HepG2 (cell line): ENCODE data around the gene C7orf57. TPM values are rescaled to one million over a fixed set of nuclear protein-coding genes. Genes with fewer than 3 reads are reported as not detected.

Source experiments
- CTCF ChIP-seq: sonication (generic); formaldehyde crosslinking; IDR thresholded peaks from 2 replicates; pipeline ENCODE4 v1.5.0; 2020; ENCODE audit warnings: mild to moderate bottlenecking, missing genetic modification reagents, moderate library complexity
- FOXO4 ChIP-seq: sonication (generic); formaldehyde crosslinking; conservative IDR thresholded peaks from 2 replicates; pipeline ENCODE4 v1.8.1; 2023; ENCODE audit warnings: missing genetic modification reagents
- HMGXB4 ChIP-seq, 2 experiments: sonication (generic) in 1 of 2; formaldehyde crosslinking in 1 of 2; IDR thresholded peaks; 2 replicates each; pipeline versions ENCODE4 v1.4.0 to v1.6.1; 2018 to 2020; ENCODE audit warnings: missing genetic modification reagents in 2 of 2, borderline replicate concordance in 1 of 2, low read depth in 1 of 2, mild to moderate bottlenecking in 1 of 2, missing biosample characterization in 1 of 2
- HNF1B ChIP-seq: sonication (generic); formaldehyde crosslinking; IDR thresholded peaks from 2 replicates; pipeline ENCODE4 v1.5.1; 2020; ENCODE audit warnings: mild to moderate bottlenecking, moderate library complexity, missing genetic modification reagents
- IRF1 ChIP-seq: sonication (generic); formaldehyde crosslinking; IDR thresholded peaks from 2 replicates; pipeline ENCODE4 v1.4.0; 2020; ENCODE audit warnings: low read depth, mild to moderate bottlenecking, missing genetic modification reagents
- STAG1 ChIP-seq: sonication (generic); formaldehyde crosslinking; IDR thresholded peaks from 2 replicates; pipeline ENCODE4 v1.4.0; 2020; ENCODE audit warnings: missing genetic modification reagents
- ZBTB20 ChIP-seq: sonication (generic); formaldehyde crosslinking; IDR thresholded peaks from 2 replicates; pipeline ENCODE4 v1.8.1; 2023; ENCODE audit warnings: missing genetic modification reagents, low read depth, mild to moderate bottlenecking, borderline replicate concordance
- ZFP91 ChIP-seq: sonication (generic); formaldehyde crosslinking; IDR thresholded peaks from 2 replicates; pipeline ENCODE4 v1.9.0; 2022; ENCODE audit warnings: missing genetic modification reagents, mild to moderate bottlenecking, borderline replicate concordance
- ZNF331 ChIP-seq: sonication (generic); formaldehyde crosslinking; IDR thresholded peaks from 2 replicates; pipeline ENCODE4 v1.4.0; 2020; ENCODE audit warnings: missing genetic modification reagents
- ZNF350 ChIP-seq: sonication (generic); formaldehyde crosslinking; IDR thresholded peaks from 2 replicates; pipeline ENCODE4 v1.4.0; 2020; ENCODE audit warnings: mild to moderate bottlenecking, low read depth, missing genetic modification reagents, borderline replicate concordance
- ZNF614 ChIP-seq: IDR thresholded peaks from 2 replicates; pipeline ENCODE4 v1.6.1; 2018; ENCODE audit warnings: missing biosample characterization, missing genetic modification reagents, inconsistent platforms, borderline replicate concordance
- ZNF720 ChIP-seq: sonication (generic); formaldehyde crosslinking; IDR thresholded peaks from 2 replicates; pipeline ENCODE4 v1.4.0; 2020; ENCODE audit warnings: missing genetic modification reagents
- ZNF772 ChIP-seq: sonication (generic); formaldehyde crosslinking; IDR thresholded peaks from 2 replicates; pipeline ENCODE4 v1.5.0; 2020; ENCODE audit warnings: mild to moderate bottlenecking, missing genetic modification reagents
- ZSCAN21 ChIP-seq: sonication (generic); formaldehyde crosslinking; IDR thresholded peaks from 2 replicates; pipeline ENCODE4 v1.8.0; 2022; ENCODE audit warnings: mild to moderate bottlenecking, missing genetic modification reagents, moderate library complexity, borderline replicate concordance
- polyA plus RNA-seq, 8 experiments: library from polyadenylated mRNA; depleted of rRNA in 3 of 8; stranded (reverse) in 7 of 8; unstranded in 1 of 8; fragments of >200 nt; fragmentation: Illumina TruSeq in 4 of 8; extraction: Trizol in 4 of 8; gene quantifications; 2 replicates each; pipeline versions ENCODE4 v1.2.1 to v1.2.3, GENCODE V29; 2011 to 2016; ENCODE audit warnings: low read depth in 4 of 8, missing spikeins in 1 of 8, mixed read lengths in 1 of 8; ENCODE audit not compliant: insufficient read depth in 1 of 8
- total RNA-seq, 5 experiments: library from RNA; depleted of rRNA; stranded (reverse); fragments of >200 nt; fragmentation: Illumina TruSeq; extraction: Trizol; gene quantifications; 2 replicates each; pipeline ENCODE4 v1.2.3, GENCODE V29; 2016; ENCODE audit warnings: low read depth in 1 of 5

C7orf57 gene
- total and polyA plus RNA-seq, 2 of the 13 experiments (the other 11 are each of a cell fraction or from before 2014, with no cell fraction given): not detected

GRCh38 chr7:47991741-47992311, 43.5 kb upstream of the C7orf57 start (continued):
- TF ChIP-seq CTCF (CRISPR knock-in tag): peak; percentile 88
- peak; percentile 40; the same call in 1 of the 2 replicates for TF ChIP-seq ZNF614 (CRISPR knock-in tag)
- 0 out of 2 replicates have a peak, but pooled peaks have one; percentile 33 for TF ChIP-seq FOXO4 (CRISPR knock-in tag)
- TF ChIP-seq IRF1 (CRISPR knock-in tag): no peak
- peak; percentile 63; the same call in 1 of the 2 replicates for TF ChIP-seq ZNF772 (CRISPR knock-in tag)
- peak; percentile 70 for TF ChIP-seq STAG1 (CRISPR knock-in tag)
- TF ChIP-seq HNF1B (CRISPR knock-in tag): peak; percentile 60; the same call in 1 of the 2 replicates
- TF ChIP-seq ZFP91 (CRISPR knock-in tag): peak; percentile 32; the same call in 1 of the 2 replicates
- TF ChIP-seq HMGXB4 (CRISPR knock-in tag; IDR thresholded peaks at IDR 0.05; ENCODE audit: borderline replicate concordance in 1 of 2, low read depth in 1 of 2): peak; percentile 52 to 76; a peak in 2 of 4 replicates
- TF ChIP-seq ZNF331: 0 out of 2 replicates have a peak, but pooled peaks have one; percentile 28
- TF ChIP-seq ZSCAN21: no peak
- TF ChIP-seq ZNF720 (CRISPR knock-in tag): no peak
- TF ChIP-seq ZBTB20 (CRISPR knock-in tag): no peak
- 0 out of 2 replicates have a peak, but pooled peaks have one; percentile 25 for TF ChIP-seq ZNF350 (CRISPR knock-in tag)
